HG03039 (cell line): ENCODE measurements around the gene GALNT15.

ENCODE experiments used
- ATAC-seq: cut with Tn5 transposase; IDR thresholded peaks from one replicate; pipeline ENCODE4 v1.9.1; 2021; ENCODE audit warnings: mild to moderate bottlenecking, moderate library complexity; ENCODE audit not compliant: unreplicated experiment

The GALNT15 gene

GRCh38 chr3:16251316-16252085 is 77.0 kb downstream of the GALNT15 start:
- no peak for ATAC-seq

GRCh38 chr3:16252243-16252978 is 77.9 kb downstream of the GALNT15 start:
- no peak for ATAC-seq

GRCh38 chr3:16252988-16253387 is 78.5 kb downstream of the GALNT15 start:
- ATAC-seq = no peak

DNA sequence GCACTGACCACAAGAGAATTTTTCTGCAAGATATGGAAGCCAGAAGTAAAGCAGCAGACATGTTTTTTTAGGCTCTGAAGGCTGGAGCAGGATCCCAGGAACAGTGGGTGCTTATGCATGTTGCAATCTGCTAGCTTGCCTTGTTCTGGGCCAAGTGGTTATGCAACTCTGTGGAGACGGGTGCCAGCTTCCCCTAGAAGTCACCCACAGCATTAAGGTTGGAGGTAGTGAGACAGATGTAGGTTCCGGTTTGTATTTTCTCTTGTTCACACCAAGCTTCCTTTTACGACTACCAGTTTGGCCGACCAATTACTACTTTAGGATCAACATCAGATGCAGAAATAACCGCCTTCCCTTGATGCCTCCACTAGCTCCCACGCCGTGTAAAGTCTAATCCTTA is 79.1 kb downstream of the GALNT15 start:
- ATAC-seq = no peak

GRCh38 chr3:16254916-16255315 is 80.4 kb downstream of the GALNT15 start:
- ATAC-seq = no peak

DNA sequence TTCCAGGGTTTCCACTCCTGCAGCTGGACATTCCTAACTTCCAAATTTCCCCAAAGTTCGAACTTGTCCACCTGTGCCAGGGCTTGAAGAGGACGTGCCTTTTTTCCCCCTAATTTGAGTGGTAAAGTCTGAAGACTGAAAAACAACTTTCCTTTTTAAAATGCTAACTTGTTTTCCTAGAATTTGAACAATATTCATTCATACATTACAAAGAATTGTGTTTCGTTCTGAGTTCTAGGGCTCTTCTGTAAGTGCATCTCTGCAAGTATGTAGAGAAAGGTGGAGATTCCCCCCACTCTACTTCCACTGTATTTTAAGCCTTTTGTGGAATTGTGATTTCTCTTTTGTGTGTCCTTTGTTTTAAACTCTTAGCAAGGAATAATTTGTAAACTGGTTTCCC is 80.8 kb downstream of the GALNT15 start:
- no peak for ATAC-seq

DNA sequence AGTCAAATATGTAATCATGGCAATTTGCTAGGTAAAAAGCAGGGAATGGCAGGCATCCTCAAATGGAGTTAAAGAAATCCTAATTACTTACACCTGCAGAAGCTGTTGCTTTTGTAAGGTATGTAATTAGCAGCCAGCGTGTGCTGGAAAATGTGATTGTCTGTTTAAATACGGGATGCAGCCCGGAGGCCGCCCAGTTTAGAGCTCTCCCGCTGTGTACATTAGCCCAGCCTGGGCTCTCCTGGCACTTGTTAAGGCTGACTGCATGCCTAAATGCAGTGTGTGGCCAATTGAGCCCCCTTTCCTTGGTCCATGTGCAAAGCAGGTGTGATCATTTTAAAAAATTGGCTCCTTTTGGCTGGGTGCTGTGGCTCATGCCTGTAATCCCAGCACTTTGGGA is 81.2 kb downstream of the GALNT15 start:
- no peak for ATAC-seq

DNA sequence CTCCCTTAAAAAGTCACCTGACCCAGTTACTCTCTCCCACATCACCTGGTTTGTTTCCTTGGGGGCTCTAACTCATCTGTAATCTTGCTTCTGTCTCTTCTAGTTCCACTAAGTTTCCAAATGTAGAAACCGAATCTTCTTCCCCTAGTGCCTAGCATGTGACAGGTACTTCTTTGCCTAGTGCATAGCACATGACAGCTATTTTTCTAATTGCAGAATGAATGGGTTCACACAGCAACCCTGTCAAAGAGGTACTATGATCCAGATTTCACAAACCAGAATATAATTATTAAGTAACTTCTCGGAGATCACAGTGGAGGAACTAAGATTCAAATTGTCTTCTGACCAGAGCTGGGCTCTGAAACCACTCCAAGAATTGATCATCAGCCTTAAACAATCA is 82.8 kb downstream of the GALNT15 start:
- no peak for ATAC-seq

DNA sequence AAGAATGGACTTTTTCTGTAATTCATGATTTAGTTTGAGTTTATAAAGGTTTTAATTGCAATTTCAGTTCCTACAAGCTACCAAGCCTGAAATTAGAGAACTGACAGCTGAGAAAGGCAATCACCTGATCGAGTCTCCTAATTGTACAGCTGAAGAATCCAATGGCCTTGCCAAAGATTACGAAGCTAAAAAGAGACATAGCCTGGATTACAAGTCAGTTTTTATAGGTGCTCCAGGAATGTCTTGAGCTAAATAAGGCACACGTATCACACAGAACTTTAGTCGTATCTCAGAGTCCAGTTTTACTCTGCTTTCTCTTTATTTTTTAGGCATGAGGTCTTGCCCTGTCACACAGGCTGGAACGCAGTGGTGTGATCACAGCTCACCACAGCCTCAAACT is 83.7 kb downstream of the GALNT15 start:
- no peak for ATAC-seq

DNA sequence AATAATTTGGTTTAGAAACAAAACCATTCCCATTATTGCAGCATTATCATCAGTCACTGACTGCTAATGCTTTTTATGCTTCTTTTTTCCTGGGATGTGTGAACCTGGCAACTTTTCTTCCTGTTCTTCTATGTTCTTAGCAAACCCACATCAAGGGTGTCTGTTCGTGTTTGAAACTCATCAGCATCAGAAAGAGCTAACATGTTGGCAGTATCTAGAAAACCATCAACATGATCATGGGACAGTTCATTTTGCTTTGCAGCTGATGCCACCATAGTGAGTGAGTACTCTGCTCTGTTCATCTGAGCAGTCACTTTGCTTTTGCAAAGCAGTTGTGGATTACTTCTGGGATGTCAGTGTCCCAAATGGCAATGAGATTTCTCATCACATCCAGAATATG is 84.4 kb downstream of the GALNT15 start:
- no peak for ATAC-seq

DNA sequence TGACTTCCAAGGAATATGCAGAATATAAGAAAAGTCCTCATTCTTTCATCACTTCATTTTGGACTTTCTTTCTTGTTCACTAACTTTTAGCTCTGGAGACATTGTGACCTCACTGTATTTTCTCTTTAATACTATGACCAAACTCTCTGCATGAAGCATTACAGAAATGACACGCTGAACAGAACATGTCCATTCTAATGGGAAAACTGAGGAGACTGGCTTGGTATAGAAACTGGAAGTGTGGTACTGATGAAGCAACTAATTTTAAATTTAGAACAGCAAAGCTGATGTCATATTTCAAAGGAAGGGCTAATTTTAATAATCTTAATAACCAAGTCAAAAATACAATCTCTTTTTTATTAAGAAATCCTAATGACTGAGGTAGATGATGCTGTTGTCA is 85.6 kb downstream of the GALNT15 start:
- no peak for ATAC-seq

DNA sequence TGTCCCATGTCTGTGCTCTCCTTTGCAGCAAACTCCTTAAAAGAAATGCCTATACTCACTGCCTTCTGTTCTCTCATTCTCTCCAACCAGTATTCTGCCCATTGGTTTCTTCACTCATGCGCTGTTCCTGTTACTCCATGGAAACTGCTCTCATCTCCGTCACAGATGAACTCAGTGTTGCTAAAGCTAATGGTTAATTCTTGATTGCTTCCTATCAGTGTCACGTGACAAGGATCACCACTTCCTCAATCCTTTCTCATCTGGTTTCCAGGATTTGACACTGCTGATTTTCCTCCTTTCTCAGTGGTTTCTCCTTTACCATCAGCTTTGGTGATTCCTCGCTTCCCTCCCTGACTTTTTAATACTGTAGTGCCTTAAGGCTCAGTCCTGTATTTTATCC is 87.7 kb downstream of the GALNT15 start:
- no peak for ATAC-seq

- peak; percentile 4 for ATAC-seq
Measured at GRCh38 chr3:16264174-16264707, 89.8 kb downstream of the GALNT15 start.

GRCh38 chr3:16264708-16265454 is 90.4 kb downstream of the GALNT15 start, which contains the start of the genes DPH3 and OXNAD1:
DPH3 (minus strand) TSS chr3:16264943; CDS start chr3:16264876, 67 bp downstream.
OXNAD1 (plus strand) TSS chr3:16265212; CDS start chr3:16270953, 5,741 bp downstream.
- peak; percentile 97 for ATAC-seq

DNA sequence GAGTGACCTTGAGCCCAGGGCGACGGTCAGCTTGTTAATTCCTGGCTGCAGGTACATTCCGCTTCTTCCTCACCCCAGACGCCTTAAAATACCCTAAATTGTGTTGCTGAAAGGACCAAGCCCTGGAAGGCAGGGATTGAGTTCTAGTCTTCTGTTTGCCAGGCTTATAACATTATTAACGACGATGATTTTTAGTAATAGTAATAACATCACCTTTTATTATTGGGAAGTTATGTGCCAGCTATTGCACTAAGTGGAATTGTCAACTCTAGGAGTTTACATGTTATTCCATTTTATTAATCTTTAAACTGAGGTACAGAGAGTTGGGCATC is 90.9 kb downstream of the GALNT15 start:
- no peak for ATAC-seq

- no peak for ATAC-seq
Measured at GRCh38 chr3:16266714-16267113, 92.2 kb downstream of the GALNT15 start.

DNA sequence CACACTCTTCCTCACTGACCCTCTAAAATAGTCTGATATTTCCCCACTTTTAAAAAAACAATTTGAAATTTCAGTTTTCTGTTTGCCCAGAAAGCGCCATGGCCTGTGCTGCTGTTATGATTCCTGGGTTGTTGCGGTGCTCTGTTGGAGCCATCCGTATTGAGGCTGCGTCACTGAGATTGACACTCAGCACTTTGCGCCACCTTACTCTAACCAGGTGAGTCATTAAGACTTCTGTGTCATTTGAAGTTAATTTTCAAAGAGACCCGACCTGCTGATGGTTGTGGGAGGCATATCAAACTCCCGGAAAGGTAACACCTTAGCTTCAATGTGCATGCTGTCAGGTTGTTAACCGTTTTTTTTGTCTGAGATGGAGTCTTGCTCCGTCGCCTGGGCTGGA is 96.4 kb downstream of the GALNT15 start:
- ATAC-seq = no peak

GRCh38 chr3:16272588-16272987 is 98.1 kb downstream of the GALNT15 start:
- ATAC-seq = no peak

- no peak for ATAC-seq
Measured at GRCh38 chr3:16273867-16274266, 99.4 kb downstream of the GALNT15 start.

GRCh38 chr3:16277471-16277870 is 103.0 kb downstream of the GALNT15 start:
- ATAC-seq = no peak

DNA sequence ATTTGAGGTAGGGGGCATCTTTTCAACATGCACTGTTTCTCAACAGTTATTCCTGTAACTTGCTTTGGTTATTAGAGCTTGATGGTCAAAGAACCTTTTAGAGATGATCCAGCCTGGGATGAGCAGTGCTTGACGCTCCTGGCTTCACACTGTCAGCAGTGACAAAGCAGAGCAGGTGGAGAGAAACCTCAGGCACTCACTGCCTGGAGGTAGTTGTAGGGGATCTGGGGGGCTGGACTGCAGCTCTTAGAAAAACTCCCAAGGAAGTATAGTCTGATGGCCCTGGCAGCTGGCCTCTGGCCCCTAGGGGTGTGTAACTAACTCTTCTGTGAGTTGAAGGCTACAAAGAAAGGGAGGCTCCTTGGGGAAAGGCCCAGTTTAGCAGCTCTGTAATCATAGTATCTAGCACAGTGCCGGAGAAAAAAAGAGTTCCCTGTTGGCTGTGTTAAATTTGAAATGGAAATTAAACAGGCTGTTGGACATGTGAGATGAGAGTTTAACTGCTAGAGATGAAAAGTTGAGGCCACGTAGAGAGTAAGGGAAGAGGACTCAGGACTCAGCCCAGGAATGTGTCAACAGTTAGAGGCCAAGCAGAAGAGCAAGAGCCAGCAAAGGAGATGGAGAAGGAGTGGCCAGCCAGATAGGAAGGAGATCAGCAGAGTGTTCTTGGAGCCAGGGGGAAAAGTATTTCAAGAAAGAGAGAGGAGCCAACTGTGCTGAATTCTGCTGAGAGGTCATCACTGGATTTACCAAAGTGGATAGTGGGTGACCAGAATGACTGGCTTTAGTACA is 104.7 kb downstream of the GALNT15 start:
- no peak for ATAC-seq
